CD4-positive, CD25-positive, alpha-beta regulatory T cell (primary cell): ENCODE data around the gene ADAMTS13. TPM values are rescaled to one million over a fixed set of nuclear protein-coding genes. Genes with fewer than 3 reads are reported as not detected.

ENCODE experiments used
- ATAC-seq, 2 donors: fragments of 150-1000 bp; cut with Tn5 transposase; one replicate each; pipeline ENCODE4 v1.10.0; 2021; ENCODE audit warnings: low read depth in 2 of 2, moderate number of reproducible peaks in 2 of 2, moderate library complexity in 1 of 2
- DNase-seq, 3 donors: peaks; one replicate each; pipeline versions ENCODE4 v3.0.0 to v3.0.0-alpha.2; 2012 to 2022; ENCODE audit warnings: mixed read lengths in 1 of 3
- H3K27ac ChIP-seq: one replicate; pipeline ENCODE4 v1.7.0; 2013; ENCODE audit warnings: mild to moderate bottlenecking, low read length; ENCODE audit not compliant: insufficient read depth, poor library complexity, severe bottlenecking
- H3K27me3 ChIP-seq: one replicate; pipeline ENCODE4 v1.7.0; 2013; ENCODE audit warnings: low read length; ENCODE audit not compliant: control insufficient read depth, insufficient read depth
- H3K36me3 ChIP-seq: one replicate; pipeline ENCODE4 v1.7.0; 2013; ENCODE audit warnings: mild to moderate bottlenecking, low read length, moderate library complexity; ENCODE audit not compliant: control insufficient read depth, insufficient read depth
- H3K4me1 ChIP-seq: 2 replicates; pipeline ENCODE4 v1.7.0; 2013; ENCODE audit warnings: mild to moderate bottlenecking, low read length; ENCODE audit not compliant: insufficient read depth, control insufficient read depth, poor library complexity, severe bottlenecking
- H3K4me3 ChIP-seq: one replicate; pipeline ENCODE4 v1.7.0; 2013; ENCODE audit warnings: low read depth, mild to moderate bottlenecking, low read length, moderate library complexity
- H3K9me3 ChIP-seq, 2 experiments: 1 replicate in 1 of 2; 2 replicates in 1 of 2; pipeline ENCODE4 v1.7.0; 2013; ENCODE audit warnings: low read length in 2 of 2, mild to moderate bottlenecking in 1 of 2, moderate library complexity in 1 of 2; ENCODE audit not compliant: control insufficient read depth in 2 of 2
- H3K27ac Mint-ChIP-seq, 3 donors: one replicate each; pipeline ENCODE4 v1.8.0; 2020 to 2022; ENCODE audit warnings: mild to moderate bottlenecking in 3 of 3, mixed read lengths in 3 of 3, moderate library complexity in 2 of 3
- H3K27me3 Mint-ChIP-seq: one replicate; pipeline ENCODE4 v1.8.0; 2022; ENCODE audit warnings: mild to moderate bottlenecking, mixed read lengths
- H3K36me3 Mint-ChIP-seq: one replicate; pipeline ENCODE4 v1.8.0; 2020; ENCODE audit warnings: mixed read lengths
- H3K4me1 Mint-ChIP-seq, 4 donors: one replicate each; pipeline ENCODE4 v1.8.0; 2020 to 2022; ENCODE audit warnings: mixed read lengths in 4 of 4, mild to moderate bottlenecking in 1 of 4
- H3K4me3 Mint-ChIP-seq, 4 donors: one replicate each; pipeline ENCODE4 v1.8.0; 2020 to 2022; ENCODE audit warnings: mild to moderate bottlenecking in 4 of 4, mixed read lengths in 4 of 4, moderate library complexity in 3 of 4
- H3K9me3 Mint-ChIP-seq, 7 donors: one replicate each; pipeline ENCODE4 v1.8.0; 2020 to 2022; ENCODE audit warnings: mixed read lengths in 7 of 7, mild to moderate bottlenecking in 3 of 7, moderate library complexity in 2 of 7
- polyA plus RNA-seq, 4 donors: library from polyadenylated mRNA; unstranded; fragments of 300-500 nt; fragmentation: Illumina TruSeq; gene quantifications; one replicate each; pipeline ENCODE4 v1.2.3, GENCODE V29; 2021
- total RNA-seq: library from RNA; stranded (reverse); gene quantifications from one replicate; pipeline ENCODE4 v1.2.3, GENCODE V29; 2022

Gene ADAMTS13
- total and polyA plus RNA-seq, 5 donors from 2014 or later, result 0.10 to 0.47 TPM; not detected in 3

GRCh38 chr9:133483611-133484010 lies 61.4 kb downstream of the ADAMTS13 start:
- H3K27ac ChIP-seq, result no peak overlapping the region
- Mint-ChIP-seq H3K36me3 (no peaks in the 10 kb centered on the region), H3K9me3 (no peaks in the 10 kb centered on the region), H3K4me1 (peaks cover 0 to 18% (median 5%) of the 10 kb centered on the region in 4 donors), H3K27me3 (peaks cover 6% of the 10 kb centered on the region), H3K4me3 (no peak overlapping the region), H3K27ac (no peak overlapping the region)
- no peaks in the 10 kb centered on the region for H3K36me3 ChIP-seq
- H3K4me1 ChIP-seq, result peaks cover 19% of the 10 kb centered on the region
- H3K27me3 ChIP-seq, result no peaks in the 10 kb centered on the region
- DNase-seq, result no peak
- ATAC-seq, result no peak
- H3K4me3 ChIP-seq, result no peak overlapping the region
- no peaks in the 10 kb centered on the region for H3K9me3 ChIP-seq

- DNase-seq (no peak), ATAC-seq (no peak)
- Histone ChIP-seq H3K27ac (no peak overlapping the region), H3K4me1 (peaks cover 7% of the 10 kb centered on the region), H3K36me3 (no peaks in the 10 kb centered on the region), H3K4me3 (no peak overlapping the region), H3K27me3 (no peaks in the 10 kb centered on the region), H3K9me3 (no peaks in the 10 kb centered on the region)
- Mint-ChIP-seq H3K9me3 (no peaks in the 10 kb centered on the region), H3K27ac (no peak overlapping the region), H3K4me3 (no peak overlapping the region), H3K36me3 (no peaks in the 10 kb centered on the region), H3K27me3 (peaks cover 6% of the 10 kb centered on the region), H3K4me1 (peaks cover 0 to 12% (median 2%) of the 10 kb centered on the region in 4 donors)
These were observed 62.7 kb downstream of the ADAMTS13 start for GRCh38 chr9:133484671-133485437.

- Histone ChIP-seq H3K4me3 (no peak overlapping the region), H3K27me3 (no peaks in the 10 kb centered on the region), H3K27ac (no peak overlapping the region), H3K9me3 (no peaks in the 10 kb centered on the region), H3K36me3 (no peaks in the 10 kb centered on the region), H3K4me1 (peaks cover 6% of the 10 kb centered on the region)
- Mint-ChIP-seq H3K9me3 (no peaks in the 10 kb centered on the region), H3K36me3 (no peaks in the 10 kb centered on the region), H3K4me1 (peaks cover 0 to 10% (median 0%) of the 10 kb centered on the region in 4 donors), H3K27ac (no peak overlapping the region), H3K27me3 (peaks cover 6% of the 10 kb centered on the region), H3K4me3 (no peak overlapping the region)
- ATAC-seq (no peak), DNase-seq (peak in 1 of 3 donors; percentile 45)
These were observed 63.5 kb downstream of the ADAMTS13 start for GRCh38 chr9:133485531-133486260.

GRCh38 chr9:133487331-133487725 lies 65.2 kb downstream of the ADAMTS13 start:
- no peak for ATAC-seq
- H3K27me3 ChIP-seq, result no peaks in the 10 kb centered on the region
- Mint-ChIP-seq H3K27me3 (peaks cover 6% of the 10 kb centered on the region), H3K9me3 (no peaks in the 10 kb centered on the region), H3K4me3 (no peak overlapping the region), H3K27ac (no peak overlapping the region), H3K4me1 (peaks cover 0 to 8% (median 0%) of the 10 kb centered on the region in 4 donors), H3K36me3 (no peaks in the 10 kb centered on the region)
- H3K9me3 ChIP-seq, result no peaks in the 10 kb centered on the region
- no peak overlapping the region for H3K27ac ChIP-seq
- peaks cover 6% of the 10 kb centered on the region for H3K4me1 ChIP-seq
- no peak overlapping the region for H3K4me3 ChIP-seq
- DNase-seq, result no peak
- H3K36me3 ChIP-seq, result no peaks in the 10 kb centered on the region

- no peaks in the 10 kb centered on the region for H3K9me3 Mint-ChIP-seq
- Histone ChIP-seq H3K27me3 (no peaks in the 10 kb centered on the region), H3K27ac (no peak overlapping the region), H3K4me1 (peaks cover 6% of the 10 kb centered on the region), H3K36me3 (no peaks in the 10 kb centered on the region), H3K9me3 (no peaks in the 10 kb centered on the region), H3K4me3 (no peak overlapping the region)
- peaks cover 0 to 8% (median 0%) of the 10 kb centered on the region in 4 donors for H3K4me1 Mint-ChIP-seq
- H3K27ac Mint-ChIP-seq, result no peak overlapping the region
- DNase-seq (no peak), ATAC-seq (no peak)
- no peaks in the 10 kb centered on the region for H3K36me3 Mint-ChIP-seq
- H3K4me3 Mint-ChIP-seq, result no peak overlapping the region
- H3K27me3 Mint-ChIP-seq, result peaks cover 6% of the 10 kb centered on the region
These were observed 66.6 kb downstream of the ADAMTS13 start for GRCh38 chr9:133488686-133489252.

- peaks cover 0 to 8% (median 0%) of the 10 kb centered on the region in 4 donors for H3K4me1 Mint-ChIP-seq
- H3K36me3 Mint-ChIP-seq, result no peaks in the 10 kb centered on the region
- H3K27ac Mint-ChIP-seq, result no peak overlapping the region
- ATAC-seq, result no peak
- H3K9me3 Mint-ChIP-seq, result no peaks in the 10 kb centered on the region
- no peaks in the 10 kb centered on the region for H3K9me3 ChIP-seq
- H3K4me1 ChIP-seq, result peaks cover 6% of the 10 kb centered on the region
- H3K27me3 ChIP-seq, result no peaks in the 10 kb centered on the region
- H3K4me3 Mint-ChIP-seq, result no peak overlapping the region
- no peak for DNase-seq
- H3K27me3 Mint-ChIP-seq, result peaks cover 6% of the 10 kb centered on the region
- H3K27ac ChIP-seq, result no peak overlapping the region
- H3K4me3 ChIP-seq, result no peak overlapping the region
- no peaks in the 10 kb centered on the region for H3K36me3 ChIP-seq
These were observed 67.4 kb downstream of the ADAMTS13 start for GRCh38 chr9:133489253-133490190.

- peaks cover 6% of the 10 kb centered on the region for H3K27me3 Mint-ChIP-seq
- no peak for DNase-seq
- ATAC-seq, result no peak
- Histone ChIP-seq H3K36me3 (no peaks in the 10 kb centered on the region), H3K4me1 (peaks cover 6% of the 10 kb centered on the region), H3K4me3 (no peak overlapping the region), H3K27me3 (no peaks in the 10 kb centered on the region), H3K27ac (no peak overlapping the region), H3K9me3 (no peaks in the 10 kb centered on the region)
- H3K4me1 Mint-ChIP-seq, result peaks cover 0 to 8% (median 0%) of the 10 kb centered on the region in 4 donors
- H3K36me3 Mint-ChIP-seq, result no peaks in the 10 kb centered on the region
- H3K27ac Mint-ChIP-seq, result no peak overlapping the region
- no peaks in the 10 kb centered on the region for H3K9me3 Mint-ChIP-seq
- no peak overlapping the region for H3K4me3 Mint-ChIP-seq
These were observed 68.1 kb downstream of the ADAMTS13 start for GRCh38 chr9:133490201-133490681.
